ENCODE results near the gene IFNA17. TPM values are rescaled to one million over a fixed set of nuclear protein-coding genes. Genes with fewer than 3 reads are reported as not detected.
A peak's percentile ranks its signal among the peaks of the same experiment; 100 is the strongest.
"Not testable (repeated sequence)": the region's sequence is repeated elsewhere in the genome, so short reads cannot be mapped to it uniquely, and the experiment has no call there.

IFNA17 gene
- not detected in 2 replicates for total RNA-seq (2014; rRNA removed; shearing (Covaris generic))

GRCh38 chr9:21228122-21228521, at the start of gene IFNA17:
TSS of gene IFNA17 (minus strand) at chr9:21228222. CDS start at chr9:21228173, 49 bp downstream.
- no peak for DNase-seq (ENCODE audit: low spot score)

GRCh38 chr9:21268347-21268657, 40.3 kb upstream of the IFNA17 start:
- DNase-seq (ENCODE audit: low spot score), result no peak

DNA sequence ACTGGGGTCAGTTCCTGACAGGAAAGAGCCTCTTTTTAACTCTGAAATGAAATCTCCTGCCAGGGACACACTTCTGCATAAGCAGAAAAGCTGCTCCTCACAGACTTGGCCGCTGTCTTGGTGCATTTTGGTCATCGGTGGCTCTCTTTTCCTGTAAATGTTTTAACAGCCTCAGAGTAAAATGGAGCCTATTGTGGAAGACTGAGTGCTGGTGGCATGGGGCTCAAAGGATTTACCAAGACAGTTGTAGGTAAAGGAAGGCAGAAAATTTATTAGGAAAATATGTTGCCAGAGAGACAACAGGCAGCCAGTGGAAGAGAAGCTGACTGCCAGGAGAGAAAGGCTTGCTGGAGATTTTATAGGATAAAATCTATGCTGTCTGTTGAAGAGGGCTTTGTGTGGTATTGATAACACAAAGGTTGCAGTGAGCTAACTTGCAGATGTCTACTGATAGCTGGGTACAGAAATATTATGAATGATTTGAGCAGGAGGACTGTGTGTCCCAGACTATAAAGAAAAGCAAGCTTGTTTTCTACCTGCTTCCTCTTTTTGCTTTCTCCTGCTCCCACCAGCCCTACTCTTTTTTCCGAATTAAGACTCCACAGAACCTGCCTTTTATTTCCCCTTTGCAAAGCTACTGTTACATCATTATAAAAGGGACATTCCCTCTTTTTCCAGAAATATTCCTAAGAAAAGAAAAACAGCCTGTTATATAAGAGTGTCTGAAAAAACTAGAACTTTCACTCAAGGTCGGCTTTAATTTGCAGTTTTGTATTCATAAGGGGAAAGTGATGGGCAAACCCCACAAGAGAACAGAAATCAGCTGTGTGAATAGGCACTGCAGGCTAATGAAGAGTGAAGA, 39.7 kb upstream of the IFNA17 start:
- DNase-seq (ENCODE audit: low spot score), result no peak

- DNase-seq (ENCODE audit: low spot score), result no peak
These were observed 38.9 kb upstream of the IFNA17 start for GRCh38 chr9:21266733-21267484.

- no peak for DNase-seq (ENCODE audit: low spot score)
These were observed 37.6 kb upstream of the IFNA17 start for GRCh38 chr9:21265421-21266189.

DNA sequence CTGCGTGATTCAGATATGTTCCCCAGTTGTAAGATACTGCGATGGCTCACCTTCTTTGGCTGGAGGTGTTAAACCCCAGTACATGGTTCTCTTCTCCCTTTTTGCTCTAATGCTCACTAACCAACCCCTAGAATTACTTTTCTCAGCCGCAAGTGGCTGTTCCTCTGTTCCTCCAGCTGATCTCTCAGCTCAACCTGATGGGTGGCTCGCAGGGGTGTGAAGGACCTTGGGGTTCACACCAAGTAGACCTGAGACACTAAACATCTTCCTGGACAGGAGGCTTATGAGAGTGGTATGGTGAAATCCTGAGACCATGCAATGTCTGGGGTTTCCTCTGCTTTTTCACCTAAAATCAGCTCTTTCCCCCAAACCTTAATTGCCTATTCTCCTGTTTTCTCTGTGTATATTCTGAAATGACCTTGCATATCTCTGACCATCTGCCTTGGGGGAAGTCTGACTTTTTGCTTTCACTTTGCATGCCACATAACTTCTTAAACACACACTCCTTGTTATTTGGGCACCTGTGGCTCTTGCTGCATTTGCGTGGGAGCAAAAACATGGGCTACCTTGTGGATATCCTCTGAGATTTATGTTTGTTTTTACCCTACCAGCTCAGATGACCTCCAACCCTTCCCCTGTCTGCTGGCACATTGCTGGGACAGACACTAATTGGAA, 27.7 kb upstream of the IFNA17 start:
- DNase-seq (ENCODE audit: low spot score), result no peak

DNA sequence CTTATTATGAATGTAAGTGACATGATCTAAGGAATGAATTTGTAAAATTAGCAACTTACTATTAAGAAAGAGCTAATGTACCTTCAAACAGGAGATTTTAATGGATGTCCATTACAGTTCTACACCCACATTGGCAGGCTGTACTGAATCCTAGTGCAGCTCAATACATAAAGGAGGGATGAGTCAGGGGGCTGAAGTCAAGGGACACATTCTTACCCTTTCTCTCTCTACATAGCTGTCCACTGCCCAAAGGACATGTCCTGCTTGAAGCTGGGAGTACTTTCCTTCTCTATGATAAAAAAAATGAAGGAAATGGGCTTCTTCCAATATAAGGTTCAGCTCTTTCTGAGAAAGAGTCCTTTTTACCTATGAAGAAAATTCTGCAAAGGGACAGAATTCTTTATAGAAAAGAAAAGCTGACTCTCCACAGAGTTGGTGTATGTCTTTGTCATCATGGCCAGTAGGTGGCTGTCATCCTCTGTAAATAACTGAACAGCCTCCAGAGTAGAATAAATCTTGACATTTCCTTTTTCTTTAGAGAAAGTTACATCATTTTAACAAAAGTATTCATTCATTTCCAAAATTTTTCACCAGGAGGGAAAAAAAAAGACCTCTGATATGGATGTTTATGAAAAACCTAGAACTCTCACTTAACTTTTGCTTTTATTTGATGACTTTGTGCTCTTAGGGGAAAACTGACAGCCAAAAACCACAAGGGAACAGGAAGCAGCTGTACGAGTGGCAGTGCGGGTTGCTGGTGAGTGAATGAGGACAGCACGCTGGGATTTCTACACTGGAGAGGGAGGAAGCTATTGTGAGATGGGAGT, 24.9 kb upstream of the IFNA17 start:
- DNase-seq (ENCODE audit: low spot score), result peak; percentile 24

GRCh38 chr9:21251638-21252037, 23.6 kb upstream of the IFNA17 start:
- DNase-seq (ENCODE audit: low spot score), result no peak

DNA sequence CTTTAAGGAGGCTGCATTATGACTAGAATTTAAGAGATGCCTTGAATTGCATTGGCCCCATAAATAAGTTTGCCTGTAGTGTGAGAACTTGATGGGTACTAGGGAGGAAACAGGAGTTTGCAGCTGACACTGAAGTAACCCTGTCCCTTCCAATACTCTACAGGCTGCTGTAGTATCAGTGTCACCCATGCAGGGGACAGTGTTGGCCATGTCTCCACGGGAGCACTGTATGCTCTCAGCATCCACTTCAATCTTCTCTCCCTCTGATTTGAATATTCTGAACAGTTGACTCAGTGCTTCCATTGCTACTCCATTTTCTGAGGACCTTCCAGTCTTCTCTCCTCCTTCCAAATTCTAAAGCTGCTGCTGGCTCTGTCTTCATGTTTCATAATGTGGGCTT, 23.2 kb upstream of the IFNA17 start:
- no peak for DNase-seq (ENCODE audit: low spot score)

DNA sequence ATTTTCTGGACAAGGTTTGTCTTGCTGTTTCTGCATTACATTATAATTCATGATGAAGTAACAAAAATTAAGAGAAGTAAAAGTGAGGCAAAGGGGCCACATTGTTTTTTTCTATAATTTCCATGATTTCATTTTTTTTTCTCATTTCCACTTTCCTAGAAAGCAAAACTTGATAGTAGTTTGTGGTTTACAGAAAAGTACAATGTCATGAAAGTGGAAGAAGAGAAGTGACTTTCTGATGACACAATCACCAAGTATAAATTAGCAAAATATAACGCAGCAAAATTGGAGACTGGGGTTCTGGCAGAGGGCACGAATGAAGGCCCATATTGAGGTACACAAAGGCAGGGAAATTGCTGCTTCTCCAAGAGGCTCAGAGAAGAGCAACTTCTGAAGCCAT, 16.8 kb upstream of the IFNA17 start:
- no peak for DNase-seq (ENCODE audit: low spot score)

GRCh38 chr9:21239911-21240310, 11.9 kb upstream of the IFNA17 start, which contains the start of gene IFNA14:
TSS of gene IFNA14 (minus strand) at chr9:21240005. CDS start at chr9:21239935, 70 bp downstream.
- DNase-seq (ENCODE audit: low spot score), result no peak

- DNase-seq (ENCODE audit: low spot score), result not testable (repeated sequence)
These were observed 8.3 kb upstream of the IFNA17 start for GRCh38 chr9:21236360-21236714.

- peak; percentile 11 for DNase-seq (ENCODE audit: low spot score)
These were observed 7.7 kb upstream of the IFNA17 start for GRCh38 chr9:21235468-21236359.

GRCh38 chr9:21234153-21234687, 6.2 kb upstream of the IFNA17 start:
- no peak for DNase-seq (ENCODE audit: low spot score)

- no peak for DNase-seq (ENCODE audit: low spot score)
These were observed 5.2 kb upstream of the IFNA17 start for GRCh38 chr9:21233258-21233657.

DNA sequence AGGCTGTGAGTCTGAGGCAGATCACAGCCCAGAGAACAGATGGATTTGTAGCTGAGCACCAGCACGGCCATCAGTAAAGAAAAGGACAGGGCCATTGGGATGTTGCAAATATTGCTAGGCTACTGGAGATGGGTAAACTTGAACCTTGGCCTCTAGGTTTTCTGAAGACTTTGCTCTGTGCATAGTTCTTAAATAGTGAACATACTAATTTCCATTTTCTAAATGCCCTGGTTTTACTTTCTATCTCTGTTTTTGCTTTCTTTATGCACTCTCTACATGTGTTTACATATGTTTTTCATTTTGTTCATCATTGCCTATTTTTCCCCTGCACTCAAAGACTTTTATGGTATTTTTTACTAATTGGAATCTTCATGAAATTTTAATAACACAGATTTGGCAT, 10.8 kb downstream of the IFNA17 start, which contains the start of gene IFNA16:
Gene IFNA16 (minus strand): TSS at position 101 of the 400 bp plus-strand sequence. CDS start 6 bp downstream, at position 95.
- DNase-seq (ENCODE audit: low spot score), result not testable (repeated sequence)

- DNase-seq (ENCODE audit: low spot score), result not testable (repeated sequence)
These were observed 14.4 kb downstream of the IFNA17 start for GRCh38 chr9:21213411-21214326.

DNA sequence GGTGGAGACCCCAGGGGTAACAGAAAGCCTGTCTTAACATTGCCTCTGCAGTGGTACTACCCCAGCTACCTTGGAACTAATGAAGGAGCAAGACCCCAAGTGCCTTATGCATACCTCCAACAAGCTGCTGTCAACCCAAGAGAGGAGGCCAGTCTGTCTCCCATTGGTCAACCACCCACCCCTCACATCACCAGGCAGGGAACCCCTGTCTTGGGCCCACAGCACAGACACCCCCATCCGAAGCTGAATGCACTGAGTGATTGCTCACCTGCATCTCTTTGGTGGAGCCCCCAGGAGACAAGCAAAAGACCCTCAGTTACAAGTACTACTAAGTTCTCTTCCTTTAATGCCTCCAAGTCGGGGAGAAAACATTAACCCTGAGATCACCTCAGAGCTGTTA, 15.9 kb downstream of the IFNA17 start:
- DNase-seq (ENCODE audit: low spot score), result not testable (repeated sequence)
